Neural progenitor cell (in vitro differentiated cells): ENCODE results near the gene LTO1. TPM values are rescaled to one million over a fixed set of nuclear protein-coding genes. Genes with fewer than 3 reads are reported as not detected.

Source experiments
- DNase-seq: peaks from one replicate; pipeline ENCODE4 v3.0.0-alpha.2; 2016; ENCODE audit warnings: low spot score
- H2AFZ ChIP-seq: fragments of 200-600 bp; sonication (generic); replicated peaks from 2 replicates; pipeline ENCODE4 v1.6.1; 2016; ENCODE audit warnings: antibody characterized with exemption
- H3F3A ChIP-seq: fragments of 200-600 bp; sonication (generic); 2 replicates; pipeline ENCODE4 v1.6.1; 2016; ENCODE audit warnings: antibody characterized with exemption, low read depth
- H3K27ac ChIP-seq: fragments of 200-600 bp; sonication (generic); 2 replicates; pipeline ENCODE4 v1.5.1; 2016; ENCODE audit warnings: mild to moderate bottlenecking
- H3K27me3 ChIP-seq: fragments of 200-600 bp; sonication (generic); 2 replicates; pipeline ENCODE4 v1.6.1; 2016; ENCODE audit warnings: mild to moderate bottlenecking, moderate library complexity
- H3K36me3 ChIP-seq: fragments of 200-600 bp; sonication (generic); 2 replicates; pipeline ENCODE4 v1.5.1; 2016
- H3K4me1 ChIP-seq: fragments of 200-600 bp; sonication (generic); 2 replicates; pipeline ENCODE4 v1.6.1; 2016; ENCODE audit warnings: mixed run types
- H3K4me2 ChIP-seq: fragments of 200-600 bp; sonication (generic); 2 replicates; pipeline ENCODE4 v1.6.1; 2016
- H3K4me3 ChIP-seq: fragments of 200-600 bp; sonication (generic); 2 replicates; pipeline ENCODE4 v1.5.1; 2016
- H3K79me2 ChIP-seq: fragments of 200-600 bp; sonication (generic); 2 replicates; pipeline ENCODE4 v1.6.1; 2016; ENCODE audit warnings: low read depth
- H3K9ac ChIP-seq: fragments of 200-600 bp; sonication (generic); 2 replicates; pipeline ENCODE4 v1.6.1; 2016
- H3K9me3 ChIP-seq: fragments of 200-600 bp; sonication (generic); 2 replicates; pipeline ENCODE4 v1.5.1; 2016; ENCODE audit warnings: low read depth
- H4K20me1 ChIP-seq: fragments of 200-600 bp; sonication (generic); 2 replicates; pipeline ENCODE4 v1.6.1; 2016; ENCODE audit warnings: low read depth
- H3K27ac Mint-ChIP-seq: 3 replicates; pipeline ENCODE4 v1.8.0; 2021; ENCODE audit warnings: mixed read lengths
- H3K27me3 Mint-ChIP-seq: 2 replicates; pipeline ENCODE4 v1.8.0; 2022; ENCODE audit warnings: low read depth, mild to moderate bottlenecking, inconsistent platforms, moderate library complexity, mixed read lengths; ENCODE audit not compliant: insufficient read depth
- H3K36me3 Mint-ChIP-seq: 3 replicates; pipeline ENCODE4 v1.8.0; 2021; ENCODE audit warnings: mixed read lengths
- H3K4me1 Mint-ChIP-seq: 3 replicates; pipeline ENCODE4 v1.8.0; 2021; ENCODE audit warnings: mixed read lengths
- H3K4me3 Mint-ChIP-seq: 3 replicates; pipeline ENCODE4 v1.8.0; 2021; ENCODE audit warnings: mild to moderate bottlenecking, moderate library complexity, mixed read lengths
- H3K9me3 Mint-ChIP-seq: 3 replicates; pipeline ENCODE4 v1.8.0; 2020; ENCODE audit warnings: mixed read lengths
- CTCF ChIP-seq: fragments of 200-600 bp; sonication (generic); IDR thresholded peaks from 2 replicates; pipeline ENCODE4 v1.5.1; 2017; ENCODE audit warnings: antibody characterized with exemption, mild to moderate bottlenecking
- EZH2 ChIP-seq: fragments of 200-600 bp; sonication (generic); IDR thresholded peaks from 2 replicates; pipeline ENCODE4 v1.6.1; 2017; ENCODE audit warnings: antibody characterized with exemption, mild to moderate bottlenecking, moderate library complexity
- EZH2phosphoT487 ChIP-seq: fragments of 200-600 bp; sonication (generic); IDR thresholded peaks from 2 replicates; pipeline ENCODE4 v1.6.1; 2017; ENCODE audit warnings: antibody characterized with exemption
- total RNA-seq: library from RNA; depleted of rRNA; stranded (reverse); fragments of >200 nt; gene quantifications from 2 replicates; pipeline ENCODE4 v1.2.3, GENCODE V29; 2015; ENCODE audit warnings: low replicate concordance

Gene LTO1
- total RNA-seq, 1 donor from 2014 or later: 11.9 TPM

GRCh38 chr11:69635804-69636511 is 39.2 kb downstream of the LTO1 start:
- Histone ChIP-seq H3K36me3 (no peaks in the 10 kb centered on the region), H3K27me3 (peaks cover 28% of the 10 kb centered on the region), H3K9me3 (no peaks in the 10 kb centered on the region), H2AFZ (peak overlapping the region; percentile 96), H3K9ac (no peak overlapping the region), H3K79me2 (no peaks in the 10 kb centered on the region), H3K27ac (no peak overlapping the region), H3K4me1 (peaks cover 23% of the 10 kb centered on the region), H3K4me2 (peak overlapping the region; percentile 88), H3K4me3 (peak overlapping the region; percentile 94), H3F3A (peaks cover 17% of the 10 kb centered on the region), H4K20me1 (no peaks in the 10 kb centered on the region)
- H3K4me3 Mint-ChIP-seq: peak overlapping the region; percentile 83
- TF ChIP-seq EZH2: no peak
- no peaks in the 10 kb centered on the region for H3K9me3 Mint-ChIP-seq
- no peaks in the 10 kb centered on the region for H3K36me3 Mint-ChIP-seq
- H3K27ac Mint-ChIP-seq: no peak overlapping the region
- H3K27me3 Mint-ChIP-seq: peaks cover 4% of the 10 kb centered on the region
- H3K4me1 Mint-ChIP-seq: peaks cover 35% of the 10 kb centered on the region
- no peak for DNase-seq

GRCh38 chr11:69635195-69635594 is 40.0 kb downstream of the LTO1 start:
- H3K4me1 Mint-ChIP-seq: peaks cover 32% of the 10 kb centered on the region
- no peaks in the 10 kb centered on the region for H3K79me2 ChIP-seq
- no peak overlapping the region for H2AFZ ChIP-seq
- H3K27me3 ChIP-seq: peaks cover 28% of the 10 kb centered on the region
- TF ChIP-seq EZH2phosphoT487: no peak
- TF ChIP-seq CTCF: no peak
- no peak for TF ChIP-seq EZH2
- no peaks in the 10 kb centered on the region for H3K9me3 ChIP-seq
- H3K36me3 Mint-ChIP-seq: no peaks in the 10 kb centered on the region
- peaks cover 3% of the 10 kb centered on the region for H3K27me3 Mint-ChIP-seq
- no peaks in the 10 kb centered on the region for H3K9me3 Mint-ChIP-seq
- no peak overlapping the region for H3K27ac Mint-ChIP-seq
- H3K4me3 Mint-ChIP-seq: no peak overlapping the region
- H3K36me3 ChIP-seq: no peaks in the 10 kb centered on the region
- H3K27ac ChIP-seq: no peak overlapping the region
- peaks cover 19% of the 10 kb centered on the region for H3K4me1 ChIP-seq
- no peak overlapping the region for H3K4me3 ChIP-seq
- no peaks in the 10 kb centered on the region for H4K20me1 ChIP-seq
- peaks cover 12% of the 10 kb centered on the region for H3F3A ChIP-seq
- no peak overlapping the region for H3K4me2 ChIP-seq
- H3K9ac ChIP-seq: no peak overlapping the region
- no peak for DNase-seq

- no peak for DNase-seq
- no peaks in the 10 kb centered on the region for H3K36me3 ChIP-seq
- TF ChIP-seq CTCF (no peak), EZH2phosphoT487 (no peak), EZH2 (no peak)
- peaks cover 28% of the 10 kb centered on the region for H3K27me3 ChIP-seq
- Mint-ChIP-seq H3K9me3 (peaks cover 5% of the 10 kb centered on the region), H3K27me3 (peaks cover 7% of the 10 kb centered on the region), H3K27ac (peak overlapping the region; percentile 12), H3K4me3 (no peak overlapping the region), H3K4me1 (peaks cover 32% of the 10 kb centered on the region), H3K36me3 (peaks cover 1% of the 10 kb centered on the region)
- H3F3A ChIP-seq: peaks cover 6% of the 10 kb centered on the region
- H3K4me3 ChIP-seq: no peak overlapping the region
- H3K9me3 ChIP-seq: no peaks in the 10 kb centered on the region
- no peak overlapping the region for H2AFZ ChIP-seq
- no peaks in the 10 kb centered on the region for H3K79me2 ChIP-seq
- no peaks in the 10 kb centered on the region for H4K20me1 ChIP-seq
- H3K4me1 ChIP-seq: peaks cover 14% of the 10 kb centered on the region
- no peak overlapping the region for H3K27ac ChIP-seq
- H3K4me2 ChIP-seq: no peak overlapping the region
- no peak overlapping the region for H3K9ac ChIP-seq
These were observed 40.6 kb downstream of the LTO1 start for GRCh38 chr11:69634590-69634989.

- Mint-ChIP-seq H3K27me3 (peaks cover 9% of the 10 kb centered on the region), H3K4me3 (no peak overlapping the region), H3K27ac (peak overlapping the region; percentile 37), H3K4me1 (peaks cover 32% of the 10 kb centered on the region), H3K36me3 (peaks cover 1% of the 10 kb centered on the region), H3K9me3 (peaks cover 8% of the 10 kb centered on the region)
- no peaks in the 10 kb centered on the region for H3K79me2 ChIP-seq
- H3K9ac ChIP-seq: no peak overlapping the region
- H3K36me3 ChIP-seq: no peaks in the 10 kb centered on the region
- no peak overlapping the region for H3K4me3 ChIP-seq
- H3F3A ChIP-seq: peaks cover 4% of the 10 kb centered on the region
- no peaks in the 10 kb centered on the region for H4K20me1 ChIP-seq
- peaks cover 28% of the 10 kb centered on the region for H3K27me3 ChIP-seq
- H3K4me1 ChIP-seq: peaks cover 14% of the 10 kb centered on the region
- H3K4me2 ChIP-seq: no peak overlapping the region
- no peak overlapping the region for H3K27ac ChIP-seq
- no peaks in the 10 kb centered on the region for H3K9me3 ChIP-seq
- H2AFZ ChIP-seq: no peak overlapping the region
- DNase-seq: no peak
- TF ChIP-seq EZH2phosphoT487 (no peak), EZH2 (no peak), CTCF (no peak)
These were observed 41.1 kb downstream of the LTO1 start for GRCh38 chr11:69634069-69634468.
